Bone marrow (tissue), 2 donors: ENCODE measurements around the gene RXRB.

Source experiments
- DNase-seq, 2 donors: peaks; one replicate each; lab custom pipeline; 2025; lab: John Stamatoyannopoulos, UW

The RXRB gene

DNA sequence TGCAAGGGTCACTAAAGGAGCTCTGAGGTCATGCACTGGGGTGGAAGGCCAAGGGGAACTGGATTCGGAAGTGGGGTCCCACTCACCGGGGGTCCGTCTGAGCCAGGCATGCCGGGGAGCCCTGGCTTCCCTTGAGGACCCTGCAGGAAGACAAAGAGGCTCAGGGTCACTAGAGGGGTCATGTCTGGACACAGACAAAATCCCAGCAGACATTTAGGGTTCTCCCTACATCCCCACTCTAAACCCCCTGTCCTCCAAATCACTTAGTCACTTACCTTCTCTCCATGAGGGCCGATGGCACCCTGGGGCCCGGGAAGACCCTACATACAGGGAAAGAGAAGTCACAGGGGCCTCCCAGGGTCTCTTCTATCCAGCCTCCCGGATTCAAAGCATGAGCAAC is 23.6 kb downstream of the RXRB start:
- DNase-seq: no peak

- DNase-seq: no peak
Measured at GRCh38 chr6:33175436-33176069, 24.9 kb downstream of the RXRB start.

GRCh38 chr6:33174784-33175183 is 25.7 kb downstream of the RXRB start:
- no peak for DNase-seq

DNA sequence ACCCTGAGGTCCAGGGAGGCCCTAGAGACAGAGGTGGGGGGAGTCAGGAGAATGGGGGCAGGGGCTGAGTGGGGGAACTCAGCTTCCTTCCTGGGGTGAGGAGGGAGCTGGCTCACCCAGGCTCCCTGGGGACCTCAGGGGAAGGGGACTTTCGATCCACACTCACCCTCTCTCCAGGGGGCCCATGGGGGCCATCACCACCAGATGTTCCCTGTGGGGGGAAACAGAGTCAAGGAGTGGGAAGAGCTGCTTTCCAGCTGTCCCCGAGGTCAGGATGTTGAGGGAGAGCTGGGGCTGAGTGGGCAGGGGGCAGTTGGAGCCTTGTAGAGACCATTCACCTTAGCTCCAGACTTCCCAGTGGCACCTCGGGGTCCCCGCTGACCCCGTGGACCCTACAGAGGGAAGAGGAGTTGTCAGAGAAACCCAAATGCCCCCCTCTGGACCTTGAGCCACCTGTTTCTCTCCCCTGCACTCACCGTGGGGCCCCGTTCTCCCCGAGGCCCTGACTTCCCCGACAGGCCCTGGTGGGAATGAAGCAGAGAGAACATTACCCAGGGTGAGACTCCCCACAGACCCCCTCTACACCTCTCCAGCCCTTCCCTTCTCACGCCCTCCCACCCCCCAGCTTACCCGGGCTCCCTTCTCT is 26.8 kb downstream of the RXRB start:
- DNase-seq: no peak

- no peak for DNase-seq
Measured at GRCh38 chr6:33172688-33173534, 27.6 kb downstream of the RXRB start.

- DNase-seq: no peak
Measured at GRCh38 chr6:33171880-33172687, 28.4 kb downstream of the RXRB start.

- DNase-seq: no peak
Measured at GRCh38 chr6:33171016-33171879, 29.2 kb downstream of the RXRB start.

DNA sequence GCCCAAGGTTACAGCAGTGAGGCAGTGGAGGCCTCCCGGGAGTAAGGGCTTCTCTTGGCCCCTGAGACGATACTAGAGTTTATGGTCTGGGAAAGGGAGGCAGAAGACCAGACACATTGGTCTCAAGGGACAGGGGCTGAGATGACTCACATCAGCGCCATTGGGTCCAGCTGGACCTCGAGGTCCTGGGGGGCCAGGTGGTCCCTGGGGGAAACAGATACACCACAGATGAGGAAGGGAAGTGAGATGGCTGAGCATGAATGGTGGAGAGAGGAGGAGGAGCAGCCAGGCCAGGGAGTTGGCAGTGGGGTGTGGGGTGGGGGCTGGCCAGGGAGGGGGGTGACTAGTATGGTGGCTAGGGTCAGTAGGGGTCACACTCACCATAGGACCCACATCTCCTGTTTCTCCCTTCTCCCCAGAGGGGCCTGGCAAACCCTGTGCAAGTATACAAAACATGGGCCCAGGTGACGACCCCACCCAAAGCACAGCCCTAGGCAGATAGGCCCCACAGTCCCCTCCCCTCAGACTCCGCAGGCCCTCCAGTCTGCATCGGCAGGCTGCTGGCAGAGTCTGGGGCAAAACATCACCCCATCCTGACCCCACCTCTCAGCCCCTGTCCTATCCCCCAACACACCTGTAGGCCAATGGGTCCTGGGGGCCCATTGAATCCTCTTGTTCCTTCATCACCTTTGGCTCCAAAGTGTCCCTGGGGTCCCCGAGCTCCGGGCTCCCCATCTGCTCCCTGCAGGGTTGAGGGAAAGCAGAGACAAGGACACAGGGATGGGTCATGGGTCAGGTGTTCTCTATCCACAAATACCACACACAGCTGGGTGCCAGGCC is 30.1 kb downstream of the RXRB start:
- DNase-seq: no peak

DNA sequence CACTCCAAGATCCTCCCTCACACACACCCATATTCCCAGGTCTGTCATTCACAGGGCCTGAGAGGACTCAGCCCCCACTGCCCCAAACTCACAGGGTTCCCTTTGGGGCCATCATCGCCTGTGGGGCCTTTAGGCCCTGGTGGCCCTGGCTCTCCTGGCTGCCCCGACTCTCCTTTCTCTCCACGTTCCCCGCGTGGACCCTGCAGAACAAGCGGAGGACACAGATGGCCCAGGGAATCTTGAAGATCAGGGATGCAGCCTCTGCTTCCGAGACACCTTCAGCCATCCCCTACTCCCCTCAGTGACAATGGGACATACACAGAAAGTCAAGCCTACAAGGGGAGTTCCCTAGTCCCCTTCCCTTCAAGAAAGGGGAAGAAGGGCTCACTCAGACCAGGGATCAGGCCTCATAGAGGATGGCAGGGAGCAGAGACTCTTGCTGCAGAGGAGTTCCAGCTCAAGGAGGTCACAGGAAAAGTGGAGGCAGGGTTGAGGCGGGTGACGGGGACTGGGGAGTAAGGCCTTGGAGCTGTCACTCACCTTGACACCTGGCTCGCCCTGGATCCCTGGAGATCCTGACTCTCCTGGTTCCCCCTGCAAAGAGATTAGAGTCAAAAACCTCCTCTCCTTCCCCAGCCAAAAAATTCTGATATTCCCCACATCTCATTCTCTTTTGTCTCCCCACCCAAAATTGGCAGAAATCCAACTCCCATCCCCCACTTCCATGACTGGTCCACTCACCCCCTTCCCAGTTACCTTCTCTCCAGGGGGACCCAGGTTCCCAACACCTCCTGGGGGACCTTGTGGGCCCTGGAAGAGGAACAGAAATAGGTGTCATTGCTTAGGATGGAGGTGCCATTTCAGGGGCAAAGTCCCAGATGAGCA is 30.9 kb downstream of the RXRB start:
- no peak for DNase-seq

- no peak for DNase-seq
Measured at GRCh38 chr6:33168639-33169038, 31.8 kb downstream of the RXRB start.

- no peak for DNase-seq
Measured at GRCh38 chr6:33168284-33168601, 32.2 kb downstream of the RXRB start.

- no peak for DNase-seq
Measured at GRCh38 chr6:33167374-33168283, 32.8 kb downstream of the RXRB start.

GRCh38 chr6:33166811-33167210 is 33.7 kb downstream of the RXRB start:
- no peak for DNase-seq

DNA sequence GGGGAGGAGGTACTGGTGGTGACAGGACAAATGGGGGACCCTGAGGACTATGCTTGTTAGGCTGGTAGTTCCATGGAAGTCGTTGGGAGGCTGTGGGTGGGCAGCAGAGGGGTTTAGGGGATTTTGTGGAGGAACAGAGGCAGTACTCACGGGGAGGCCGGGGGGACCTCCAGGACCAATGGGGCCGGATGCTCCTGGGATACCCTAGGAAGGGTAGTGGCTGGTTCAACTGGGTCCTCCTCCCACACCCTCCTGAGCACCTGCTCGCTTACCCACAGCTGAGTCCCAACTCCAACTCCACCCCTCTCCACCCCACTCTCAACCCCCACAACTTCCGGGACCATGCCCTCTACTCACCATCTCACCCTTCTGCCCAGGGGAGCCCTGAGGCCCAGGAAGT is 34.1 kb downstream of the RXRB start:
- DNase-seq: no peak

DNA sequence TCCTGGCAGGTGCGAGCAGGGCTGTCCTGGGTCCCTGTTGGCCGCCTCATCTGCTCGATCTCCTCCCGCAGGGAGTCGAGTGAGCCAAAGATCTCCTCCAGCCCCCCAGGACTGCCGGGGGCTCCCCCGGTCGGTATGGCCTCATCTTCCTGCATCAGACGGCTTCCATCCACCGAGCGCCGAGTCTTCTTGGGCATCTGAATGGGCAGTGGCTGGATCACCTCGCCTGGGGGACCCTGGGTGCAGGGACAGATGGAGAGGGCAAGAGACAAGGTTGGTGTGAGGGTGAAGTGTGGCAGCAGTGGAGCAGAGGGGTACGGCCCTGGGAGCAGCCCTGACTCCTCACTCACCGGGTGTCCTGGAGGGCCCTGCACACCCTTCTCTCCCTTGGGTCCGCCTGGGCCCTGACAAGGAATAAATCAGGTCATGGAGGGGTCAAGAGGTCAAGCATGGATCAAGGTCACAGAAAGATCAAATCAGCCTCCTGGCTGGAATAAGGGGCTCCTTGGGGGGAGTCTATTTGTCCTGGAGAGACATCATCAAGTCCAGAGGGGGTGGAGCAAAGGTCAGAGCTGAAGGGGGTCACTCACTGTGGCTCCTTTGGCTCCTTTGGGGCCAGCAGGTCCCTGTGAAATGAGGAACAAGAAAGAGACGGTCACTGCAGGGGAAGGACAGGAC is 34.7 kb downstream of the RXRB start:
- DNase-seq: no peak

- no peak for DNase-seq
Measured at GRCh38 chr6:33164665-33165373, 35.6 kb downstream of the RXRB start.

GRCh38 chr6:33164176-33164575 is 36.3 kb downstream of the RXRB start:
- no peak for DNase-seq
